Activated naive CD4-positive, alpha-beta T cell treated with Interleukin-2 at 50 U/mL for 16 hours (primary cell): Measurements from ENCODE around the gene APEX2.
A peak's percentile ranks its signal among the peaks of the same experiment; 100 is the strongest.
"Not testable (repeated sequence)": the region's sequence is repeated elsewhere in the genome, so short reads cannot be mapped to it uniquely, and the experiment has no call there.

ENCODE experiments used
- DNase-seq: peaks from one replicate; pipeline ENCODE4 v3.0.0-alpha.2; 2020

The APEX2 gene, protein sequence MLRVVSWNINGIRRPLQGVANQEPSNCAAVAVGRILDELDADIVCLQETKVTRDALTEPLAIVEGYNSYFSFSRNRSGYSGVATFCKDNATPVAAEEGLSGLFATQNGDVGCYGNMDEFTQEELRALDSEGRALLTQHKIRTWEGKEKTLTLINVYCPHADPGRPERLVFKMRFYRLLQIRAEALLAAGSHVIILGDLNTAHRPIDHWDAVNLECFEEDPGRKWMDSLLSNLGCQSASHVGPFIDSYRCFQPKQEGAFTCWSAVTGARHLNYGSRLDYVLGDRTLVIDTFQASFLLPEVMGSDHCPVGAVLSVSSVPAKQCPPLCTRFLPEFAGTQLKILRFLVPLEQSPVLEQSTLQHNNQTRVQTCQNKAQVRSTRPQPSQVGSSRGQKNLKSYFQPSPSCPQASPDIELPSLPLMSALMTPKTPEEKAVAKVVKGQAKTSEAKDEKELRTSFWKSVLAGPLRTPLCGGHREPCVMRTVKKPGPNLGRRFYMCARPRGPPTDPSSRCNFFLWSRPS

DNA sequence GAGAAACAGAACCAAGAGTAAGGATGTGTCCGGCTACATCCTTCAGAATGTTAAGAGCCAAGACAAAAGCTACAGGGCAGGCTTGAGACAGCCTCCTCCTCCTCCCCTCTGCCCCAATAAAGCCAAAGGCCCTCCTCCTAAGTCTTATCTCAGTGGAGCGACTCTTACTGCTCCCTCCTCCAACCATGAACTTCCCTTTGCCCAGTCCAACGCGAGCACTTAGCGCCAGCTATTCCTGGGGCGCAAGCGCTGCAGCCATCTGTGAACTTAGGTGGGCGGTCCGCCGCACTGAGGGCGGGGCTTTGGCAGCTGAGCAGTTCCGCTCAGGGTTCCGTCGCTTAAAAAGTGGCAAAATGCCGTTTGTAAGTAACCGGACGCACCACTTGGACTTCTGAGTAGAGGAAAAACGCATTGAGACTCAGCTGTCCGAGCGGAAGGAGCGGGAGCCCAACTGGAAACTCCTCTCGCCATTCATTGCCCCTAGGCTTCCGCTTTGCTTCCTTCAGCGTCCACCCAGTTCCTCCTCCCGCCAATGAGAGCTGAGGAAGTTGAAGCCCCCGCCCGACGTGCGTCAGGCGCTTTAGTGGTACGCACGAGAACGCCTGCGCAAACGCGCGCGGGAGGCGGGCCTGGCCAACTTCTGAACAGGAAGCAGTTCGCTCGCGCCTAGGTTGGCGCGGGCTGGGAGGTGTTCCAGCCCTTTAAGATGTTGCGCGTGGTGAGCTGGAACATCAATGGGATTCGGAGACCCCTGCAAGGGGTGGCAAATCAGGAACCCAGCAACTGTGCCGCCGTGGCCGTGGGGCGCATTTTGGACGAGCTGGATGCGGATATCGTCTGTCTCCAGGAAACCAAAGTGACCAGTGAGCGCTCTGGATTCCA, at the start of gene APEX2:
Gene APEX2, plus strand, starts transcription at position 647 of the 882 bp plus-strand sequence. Its CDS starts 60 bp downstream, at position 707.
- peak; percentile 90 for DNase-seq

DNA sequence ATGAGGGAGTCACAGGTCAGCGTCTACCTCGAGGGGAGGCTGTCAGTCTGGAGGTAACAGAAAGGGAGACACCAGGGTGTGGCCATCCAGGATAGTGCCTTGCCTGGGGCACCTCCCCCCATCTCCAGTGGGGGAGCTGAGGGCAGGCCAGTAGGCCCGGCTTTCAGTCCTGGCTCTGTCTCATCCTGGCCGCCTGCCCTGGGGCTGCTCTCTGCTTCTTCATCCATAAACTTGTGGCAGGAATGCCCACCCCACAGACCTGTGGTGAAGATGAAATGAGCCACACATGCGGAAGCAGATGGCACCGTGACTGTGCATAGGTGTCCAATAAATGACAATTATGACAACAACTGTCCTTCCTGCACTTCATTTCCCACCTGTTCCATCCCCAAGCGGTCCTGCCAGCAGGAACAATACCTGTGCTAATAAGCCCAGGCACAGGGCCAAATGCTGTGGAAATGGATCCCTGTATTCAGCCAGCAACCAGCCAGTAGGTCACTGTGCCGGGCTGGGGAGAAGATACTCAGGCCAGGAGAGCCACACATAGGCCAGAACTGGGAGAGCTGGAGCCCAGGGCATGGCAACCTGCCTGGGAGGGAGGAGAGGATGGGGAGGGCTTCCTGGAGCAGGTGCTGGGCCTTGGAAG, 49.3 kb upstream of the APEX2 start:
- DNase-seq = no peak

DNA sequence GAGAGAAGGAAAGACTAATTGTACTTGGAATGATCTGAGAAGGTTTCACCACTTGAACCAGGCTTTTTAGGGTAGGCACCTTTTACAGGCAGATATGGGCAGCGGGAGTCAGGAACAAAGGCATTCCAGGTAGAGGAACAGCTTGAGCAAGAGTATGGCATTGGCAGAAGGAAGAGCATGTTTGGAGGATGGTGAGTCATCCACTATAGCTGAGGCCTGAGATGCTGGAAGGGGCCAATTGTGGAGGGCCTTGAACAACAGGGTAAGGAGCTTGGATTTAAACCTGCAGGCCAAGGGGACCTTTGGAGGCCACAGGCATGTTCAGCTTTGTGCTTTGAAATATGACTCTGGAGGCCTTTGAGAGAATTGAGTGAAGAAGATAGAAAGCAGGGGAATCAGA, 38.4 kb upstream of the APEX2 start:
- DNase-seq = no peak

DNA sequence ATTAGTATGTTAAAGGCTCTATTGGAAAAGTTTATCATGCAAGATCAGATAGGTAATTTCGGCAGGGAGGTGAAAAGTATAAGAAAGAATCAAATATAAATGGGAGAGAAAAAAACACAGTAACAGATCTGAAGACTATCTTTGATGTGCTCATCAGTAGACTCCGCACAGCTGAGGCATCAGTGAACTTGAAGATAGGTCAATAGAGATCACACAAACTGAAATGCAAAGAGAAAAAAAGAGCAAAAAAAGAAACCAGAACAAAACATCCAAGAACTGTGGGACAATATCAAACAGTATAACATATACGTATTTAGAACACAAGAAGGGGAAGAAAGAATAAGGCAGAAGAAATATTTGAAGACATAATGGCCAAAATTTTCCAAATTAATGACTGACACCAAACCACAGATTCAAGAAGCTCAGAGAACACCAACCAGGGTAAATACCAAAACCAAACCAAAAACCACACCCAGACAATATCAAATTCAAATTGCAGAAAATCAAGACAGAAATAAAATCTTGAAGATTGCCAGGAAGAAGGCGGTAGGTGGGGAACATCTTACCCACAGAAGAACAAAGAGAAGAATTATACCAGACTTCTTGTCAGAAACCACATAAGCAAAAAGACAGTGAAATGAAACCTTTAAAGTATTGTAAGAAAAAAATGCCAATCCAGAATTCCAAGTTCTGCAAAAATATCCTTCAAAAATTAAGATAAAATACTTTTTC, 35.2 kb upstream of the APEX2 start:
- DNase-seq = no peak

DNA sequence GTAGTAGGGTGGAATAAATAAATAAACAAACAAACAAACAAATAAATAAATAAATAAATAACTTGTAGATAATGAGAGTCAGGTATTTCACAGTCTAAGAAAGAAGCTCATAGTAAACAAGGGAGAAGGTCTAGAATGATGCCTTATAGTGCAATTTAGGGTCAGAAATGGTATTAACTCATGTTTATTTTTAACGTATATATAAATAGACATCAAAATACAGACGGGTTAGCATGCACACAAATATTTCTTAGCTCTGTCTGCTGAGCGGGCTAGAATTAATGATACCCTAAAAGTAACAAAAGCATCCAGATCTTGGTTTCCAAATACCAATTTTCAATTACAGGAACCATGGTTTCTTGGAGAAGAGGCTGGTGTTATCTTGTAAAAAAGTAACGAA, 22.8 kb upstream of the APEX2 start:
- no peak for DNase-seq

DNA sequence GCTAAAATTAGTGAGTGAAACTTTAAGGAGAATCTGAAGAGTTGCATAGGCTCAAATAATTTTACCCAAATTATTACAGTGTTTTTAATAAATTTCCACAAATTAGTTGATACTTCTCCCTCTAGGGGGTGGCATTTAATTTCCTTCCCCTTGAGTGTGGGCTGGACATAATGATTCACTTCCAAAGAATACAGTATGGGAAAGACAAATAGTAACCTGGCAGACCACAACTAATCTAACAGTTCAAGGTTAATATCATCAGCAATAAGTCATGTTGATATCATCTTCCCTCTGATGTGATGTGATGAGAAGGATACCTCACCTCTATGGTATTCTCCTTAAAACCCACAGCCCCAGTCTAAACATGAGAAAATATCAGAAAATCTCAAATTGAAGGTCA, 21.7 kb upstream of the APEX2 start:
- DNase-seq = no peak

DNA sequence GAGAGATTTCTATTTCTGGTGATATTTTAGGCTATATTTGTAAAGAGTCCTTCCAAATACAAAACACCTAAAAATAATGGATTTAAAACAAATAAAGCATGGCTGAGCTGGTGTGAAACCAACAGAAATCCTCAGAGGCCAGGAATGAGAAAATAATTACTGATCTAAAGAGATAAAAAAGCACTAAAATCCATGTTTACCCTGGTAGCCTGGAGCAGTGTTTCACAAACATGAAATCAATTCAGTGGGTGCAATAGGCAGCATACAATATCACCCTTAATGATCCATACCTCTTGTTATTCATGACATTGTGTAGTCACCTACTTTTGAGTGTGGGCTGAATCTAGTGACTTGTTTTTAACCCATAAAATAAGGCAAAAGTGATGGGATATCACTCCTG, 20.7 kb upstream of the APEX2 start:
- no peak for DNase-seq

DNA sequence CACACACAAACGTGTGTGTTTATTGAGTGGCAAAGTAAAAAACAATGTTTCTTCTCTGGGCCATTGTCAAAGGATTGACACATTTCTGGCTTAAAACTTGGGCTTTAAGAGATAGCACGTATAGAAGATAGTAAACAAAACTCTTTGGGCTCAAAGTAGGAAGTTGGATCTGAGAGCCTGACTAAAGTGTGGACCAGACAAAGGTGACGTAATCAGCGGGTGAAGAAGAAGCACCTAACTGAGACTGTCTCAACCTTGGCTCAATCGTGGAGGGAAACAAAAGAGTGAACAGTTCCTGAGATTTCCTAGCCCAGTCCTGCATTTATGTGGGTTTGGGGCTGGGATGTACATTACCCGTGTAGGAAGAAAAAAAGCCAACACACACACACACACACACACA, 19.8 kb upstream of the APEX2 start:
- DNase-seq = no peak

DNA sequence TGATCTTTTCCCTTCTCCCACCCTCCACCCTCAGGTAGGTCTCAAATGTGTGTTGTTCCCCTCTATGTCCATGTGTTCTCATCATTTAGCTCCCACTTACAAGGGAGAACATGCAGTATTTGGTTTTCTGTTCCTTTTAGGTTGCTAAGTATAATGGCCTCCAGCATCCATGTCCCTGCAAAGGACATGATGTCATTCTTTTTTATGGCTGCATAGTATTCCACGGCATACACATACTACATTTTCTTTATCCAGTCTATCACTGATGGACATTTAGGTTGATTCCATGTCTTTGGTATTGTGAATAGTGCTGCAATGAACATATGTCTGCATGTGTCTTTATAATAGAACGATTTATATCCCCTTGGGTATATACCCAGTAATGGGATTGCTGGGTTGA, 16.9 kb upstream of the APEX2 start:
- not testable (repeated sequence) for DNase-seq

DNA sequence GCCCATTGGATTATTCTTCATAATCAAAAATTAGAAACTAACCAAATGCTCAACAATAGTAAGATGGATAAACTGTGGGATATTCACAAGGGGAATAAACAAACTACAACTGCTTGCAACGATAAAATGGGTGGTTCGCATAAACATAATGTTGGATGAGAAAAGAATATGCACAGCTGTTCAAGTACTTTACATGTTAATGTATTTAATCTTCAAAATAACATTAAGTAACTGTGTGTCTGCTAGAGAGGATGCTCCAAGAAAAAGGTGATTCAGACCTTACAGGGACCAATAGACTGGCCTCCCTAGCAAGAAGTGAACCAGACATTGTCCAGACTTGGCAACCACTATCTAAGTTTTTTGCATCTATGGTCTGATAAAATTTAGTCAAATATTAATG, 8.5 kb upstream of the APEX2 start:
- DNase-seq = no peak

DNA sequence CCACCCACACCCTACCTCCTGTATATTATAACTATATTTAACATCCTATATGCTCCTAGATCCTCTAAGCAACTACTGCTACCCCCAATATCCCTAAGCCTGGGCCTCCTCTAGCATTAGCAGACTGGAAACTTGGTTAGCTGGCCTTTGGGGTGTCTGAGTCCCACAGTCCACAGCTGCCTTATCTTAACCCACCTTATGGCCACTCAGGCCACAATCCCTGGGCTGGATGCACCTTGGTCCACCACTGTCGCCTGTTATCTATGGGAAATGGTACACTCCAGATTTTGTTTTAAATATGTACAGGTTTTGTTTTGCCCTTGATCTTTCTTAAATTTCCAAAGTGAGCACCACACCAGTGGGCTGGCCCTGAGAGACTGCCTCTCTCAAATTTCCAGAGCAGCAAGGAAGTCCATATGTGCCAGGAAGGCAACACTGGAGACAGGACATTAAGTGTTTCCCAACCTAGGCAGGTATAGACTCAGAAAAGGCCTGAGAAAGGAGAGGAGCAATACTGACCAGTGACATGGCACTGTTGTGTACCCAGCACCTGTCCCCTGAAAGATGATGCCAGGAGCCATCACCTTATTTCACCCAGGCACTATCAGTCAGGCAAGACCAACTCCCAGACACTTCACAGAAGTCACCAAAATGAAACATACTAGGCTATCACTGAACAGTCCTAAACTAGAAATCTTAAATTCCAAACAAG, 7.1 kb upstream of the APEX2 start:
- DNase-seq = no peak

DNA sequence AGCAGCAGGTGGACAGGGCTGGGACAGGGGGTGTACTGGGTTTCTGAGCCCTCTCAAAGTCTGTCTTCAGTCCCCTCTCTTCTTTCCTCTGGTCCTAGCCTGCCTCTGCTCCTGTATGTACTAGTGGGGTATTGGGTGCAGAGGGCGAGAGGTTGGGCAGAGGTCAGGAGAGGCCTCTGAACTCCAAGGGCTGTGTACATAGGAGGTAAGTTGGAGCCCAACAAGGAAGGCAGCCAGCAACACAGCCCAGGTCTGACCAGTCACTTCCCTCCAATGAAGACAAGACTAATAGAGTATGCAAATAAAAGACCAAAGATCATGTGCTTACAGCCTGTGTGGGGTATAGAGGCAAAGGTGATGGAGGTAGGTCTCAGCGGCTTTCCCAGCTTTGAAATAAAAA, 6.1 kb upstream of the APEX2 start, which contains the start of gene PFKFB1:
Gene PFKFB1, minus strand, starts transcription at position 90 of the 400 bp plus-strand sequence. CDS start 181 bp downstream, outside the sequence.
- no peak for DNase-seq

DNA sequence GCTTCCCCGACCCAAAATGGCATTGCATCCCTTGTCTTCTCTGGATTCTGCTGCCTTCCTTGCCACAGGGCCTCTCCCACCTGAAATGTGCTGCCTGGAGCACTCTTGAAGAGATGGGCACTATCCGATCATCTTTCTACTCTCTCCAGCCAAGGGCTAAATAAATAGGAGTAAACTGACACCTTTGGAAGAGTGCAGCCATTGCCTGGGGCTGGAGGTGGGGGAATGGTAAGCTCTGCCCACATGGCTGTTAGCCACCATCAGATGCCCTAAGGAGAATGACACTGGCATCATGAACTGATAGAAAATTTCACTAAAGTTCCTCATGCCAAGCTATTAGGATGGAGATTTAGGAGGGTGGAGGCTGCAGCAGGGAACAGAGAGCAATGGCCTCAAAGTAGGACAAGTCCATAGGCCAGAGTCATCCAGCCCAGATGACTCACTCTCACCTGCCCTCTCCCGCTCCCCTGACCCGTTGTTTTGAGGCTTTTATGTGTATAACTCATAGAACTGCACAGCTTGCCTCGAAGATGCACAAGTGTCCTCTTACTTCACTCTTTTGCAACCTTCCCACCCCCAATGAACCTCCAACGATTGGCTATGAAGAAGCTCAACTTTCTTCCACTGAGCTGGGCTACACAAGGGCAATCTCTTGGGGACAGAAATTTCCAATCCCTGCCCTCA, 5.4 kb upstream of the APEX2 start:
- no peak for DNase-seq

DNA sequence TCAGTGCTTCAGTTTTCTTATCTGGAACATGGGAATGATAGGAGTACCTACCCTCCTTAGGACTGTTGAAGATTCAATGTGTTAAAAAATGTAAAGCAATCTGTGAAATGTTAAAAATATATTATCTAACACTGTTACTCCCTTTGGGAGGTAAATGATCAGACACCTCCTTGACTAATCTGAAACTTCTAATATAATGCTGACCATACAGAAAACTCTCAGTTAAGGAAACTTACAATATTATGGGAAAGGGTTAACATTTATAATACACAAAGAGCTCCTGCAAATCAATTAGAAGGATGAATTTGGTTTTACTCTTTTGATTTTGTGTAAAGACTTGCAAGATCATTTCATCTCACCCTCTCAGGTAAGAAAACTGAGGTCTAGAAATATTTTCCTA, 4.5 kb upstream of the APEX2 start:
- DNase-seq = no peak

DNA sequence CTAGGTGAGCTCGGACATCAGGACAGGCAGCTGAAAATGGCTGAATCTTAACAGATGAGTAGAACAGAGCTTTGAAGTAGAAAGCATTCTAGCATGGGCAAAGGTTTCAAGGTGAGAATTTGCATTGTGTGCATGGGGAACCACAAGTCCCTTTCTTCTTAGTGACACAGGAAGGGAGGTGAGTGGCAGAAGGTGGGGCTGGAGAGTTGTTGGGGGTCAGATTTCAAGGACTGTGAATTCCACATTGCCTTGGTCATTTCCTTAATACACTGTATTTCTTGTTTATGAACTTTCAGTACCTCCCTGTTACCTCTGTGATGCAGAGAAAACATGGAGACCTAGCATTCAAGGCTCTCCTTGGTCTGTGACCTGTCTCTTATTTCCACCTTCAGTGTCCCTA, 4.1 kb downstream of the APEX2 start:
- no peak for DNase-seq

DNA sequence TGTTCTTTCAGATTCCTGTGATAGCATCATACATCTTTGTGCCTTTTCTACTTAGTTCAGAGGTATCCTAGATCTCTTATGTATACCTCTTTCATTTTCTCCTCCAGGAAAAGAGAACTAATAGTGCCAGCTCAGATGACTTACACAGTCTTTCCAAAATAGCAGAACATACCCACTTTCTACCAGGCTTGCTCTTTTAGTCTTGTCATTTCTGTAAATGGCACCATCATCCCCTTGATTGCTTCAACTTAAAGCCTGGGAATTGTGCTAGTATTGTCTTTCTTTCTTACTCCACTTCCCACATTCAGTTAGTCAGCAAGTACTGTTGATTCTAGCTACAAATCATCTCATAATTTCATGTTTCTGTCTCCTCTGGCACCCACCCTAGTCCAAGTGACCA, 5.1 kb downstream of the APEX2 start:
- no peak for DNase-seq

DNA sequence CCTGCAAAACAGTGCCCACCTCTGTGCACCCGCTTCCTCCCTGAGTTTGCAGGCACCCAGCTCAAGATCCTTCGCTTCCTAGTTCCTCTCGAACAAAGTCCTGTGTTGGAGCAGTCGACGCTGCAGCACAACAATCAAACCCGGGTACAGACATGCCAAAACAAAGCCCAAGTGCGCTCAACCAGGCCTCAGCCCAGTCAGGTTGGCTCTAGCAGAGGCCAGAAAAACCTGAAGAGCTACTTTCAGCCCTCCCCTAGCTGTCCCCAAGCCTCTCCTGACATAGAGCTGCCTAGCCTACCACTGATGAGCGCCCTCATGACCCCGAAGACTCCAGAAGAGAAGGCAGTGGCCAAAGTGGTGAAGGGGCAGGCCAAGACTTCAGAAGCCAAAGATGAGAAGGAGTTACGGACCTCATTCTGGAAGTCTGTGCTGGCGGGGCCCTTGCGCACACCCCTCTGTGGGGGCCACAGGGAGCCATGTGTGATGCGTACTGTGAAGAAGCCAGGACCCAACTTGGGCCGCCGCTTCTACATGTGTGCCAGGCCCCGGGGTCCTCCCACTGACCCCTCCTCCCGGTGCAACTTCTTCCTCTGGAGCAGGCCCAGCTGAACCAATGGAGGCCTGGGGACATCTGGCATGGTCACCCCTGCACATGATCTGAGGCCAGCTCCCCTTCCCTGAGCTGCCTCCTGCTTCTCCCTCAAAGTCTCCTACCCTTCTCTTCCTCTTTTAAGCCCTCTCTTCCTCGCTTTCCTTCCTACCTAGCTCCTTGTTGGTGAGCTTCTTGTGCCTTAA, 6.9 kb downstream of the APEX2 start:
- no peak for DNase-seq

DNA sequence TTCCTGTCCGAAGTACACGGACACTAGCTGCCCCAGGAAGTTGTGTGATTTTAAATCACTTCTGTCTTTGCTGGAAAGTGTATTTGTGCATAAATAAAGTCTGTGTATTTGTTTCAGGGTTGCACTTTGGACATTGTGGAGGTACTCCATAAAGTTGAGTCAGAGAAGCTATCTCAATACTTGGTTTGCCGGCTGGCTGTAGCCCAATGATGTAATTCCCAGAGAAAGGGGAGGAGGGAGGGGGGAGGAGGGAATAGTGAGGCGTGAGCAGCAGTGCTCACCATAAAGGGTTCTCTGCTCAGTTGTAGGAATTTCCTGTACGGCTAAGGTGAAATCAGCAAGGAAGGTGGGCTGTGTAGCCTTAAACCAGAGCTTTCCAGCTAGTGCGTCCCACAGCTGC, 7.5 kb downstream of the APEX2 start:
- no peak for DNase-seq

DNA sequence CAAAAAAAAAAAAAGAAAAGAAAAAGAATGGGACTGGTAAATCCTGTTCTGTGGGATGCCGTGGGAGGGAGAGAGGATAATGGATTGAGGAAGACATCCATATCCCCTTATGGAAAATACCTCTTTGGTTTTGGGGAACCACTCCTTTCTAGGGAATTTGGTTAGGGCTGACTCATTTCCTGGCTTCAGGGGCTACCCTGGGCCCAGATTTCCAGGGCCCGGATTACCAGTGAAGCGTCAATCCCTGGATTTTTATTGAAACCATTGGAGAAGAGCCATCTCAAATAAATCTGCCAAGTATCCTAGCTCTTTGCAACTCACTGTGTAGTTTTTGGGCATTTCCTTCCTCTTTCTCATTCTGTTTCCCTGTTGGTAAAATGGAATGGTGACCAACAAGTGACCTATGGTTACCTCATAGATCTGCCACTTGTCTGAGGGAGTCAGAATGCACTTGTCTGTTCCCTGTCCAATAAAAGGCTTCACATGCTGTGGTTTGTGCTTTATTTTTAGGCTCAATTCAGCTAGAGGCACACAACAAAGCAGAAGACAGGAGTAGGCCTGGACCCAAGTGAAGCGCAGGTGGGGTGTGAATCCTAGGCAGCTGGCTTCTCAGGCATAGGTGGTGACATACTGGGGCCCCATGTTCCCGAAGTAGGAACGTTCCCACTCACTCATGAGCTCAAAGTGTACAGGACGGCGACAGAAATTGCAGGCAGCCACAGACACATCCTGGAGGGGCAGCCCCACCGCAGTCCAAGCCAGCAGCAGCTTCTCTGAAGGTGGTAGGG, 8.6 kb downstream of the APEX2 start:
- no peak for DNase-seq

DNA sequence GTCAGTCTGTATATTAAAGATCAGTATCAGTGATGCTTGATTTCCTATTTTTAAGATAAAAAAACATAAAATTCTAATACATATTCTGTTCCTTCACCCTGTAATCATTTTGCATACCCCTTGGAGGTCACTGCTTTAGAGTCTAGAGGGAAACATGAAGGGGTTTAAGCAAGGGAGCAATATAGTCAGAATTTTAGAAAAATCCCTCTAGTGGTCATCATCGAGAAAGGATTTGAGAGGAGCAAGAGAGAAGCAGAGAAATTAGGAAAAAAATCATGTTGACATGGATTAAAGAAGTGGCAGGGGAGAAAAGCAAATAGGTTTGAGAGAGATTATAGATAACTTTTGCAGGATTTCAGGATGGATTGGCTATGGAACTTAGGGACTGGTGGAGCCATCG, 11.1 kb downstream of the APEX2 start:
- DNase-seq = no peak
